H9 (cell line): ENCODE measurements around the gene PATL2. TPM values are rescaled to one million over a fixed set of nuclear protein-coding genes. Genes with fewer than 3 reads are reported as not detected.
"Not testable (repeated sequence)": the region's sequence is repeated elsewhere in the genome, so short reads cannot be mapped to it uniquely, and the experiment has no call there.

Experiments
- DNase-seq: peaks from one replicate; pipeline ENCODE4 v3.0.0-alpha.2; 2017
- H2AFZ ChIP-seq: one replicate; pipeline ENCODE4 v1.6.1; 2013; ENCODE audit warnings: mild to moderate bottlenecking, low read length, control low read depth, moderate library complexity
- H2AK5ac ChIP-seq: 2 replicates; pipeline ENCODE4 v1.6.1; 2013; ENCODE audit warnings: low read length, control low read depth, mixed read lengths; ENCODE audit not compliant: insufficient read length
- H2BK120ac ChIP-seq: one replicate; pipeline ENCODE4 v1.6.1; 2013; ENCODE audit warnings: low read depth, mild to moderate bottlenecking, low read length, control low read depth, inconsistent platforms; ENCODE audit not compliant: poor library complexity, severe bottlenecking
- H2BK12ac ChIP-seq: 2 replicates; pipeline ENCODE4 v1.6.1; 2013; ENCODE audit warnings: low read length, control low read depth, mixed read lengths, low read depth; ENCODE audit not compliant: insufficient read length
- H2BK15ac ChIP-seq: 2 replicates; pipeline ENCODE4 v1.6.1; 2013; ENCODE audit warnings: low read depth, low read length, control low read depth
- H2BK20ac ChIP-seq: one replicate; pipeline ENCODE4 v1.6.1; 2013; ENCODE audit warnings: low read depth, mild to moderate bottlenecking, low read length, control low read depth, inconsistent platforms; ENCODE audit not compliant: poor library complexity, severe bottlenecking
- H2BK5ac ChIP-seq: 2 replicates; pipeline ENCODE4 v1.6.1; 2013; ENCODE audit warnings: low read length, control low read depth, mixed read lengths; ENCODE audit not compliant: insufficient read length
- H3K14ac ChIP-seq: 2 replicates; pipeline ENCODE4 v1.6.1; 2013; ENCODE audit warnings: low read length, control low read depth; ENCODE audit not compliant: insufficient read depth
- H3K18ac ChIP-seq: 2 replicates; pipeline ENCODE4 v1.6.1; 2013; ENCODE audit warnings: low read depth, mild to moderate bottlenecking, mixed read lengths, low read length, control low read depth; ENCODE audit not compliant: insufficient read length
- H3K23ac ChIP-seq: 2 replicates; pipeline ENCODE4 v1.6.1; 2013; ENCODE audit warnings: low read length, control low read depth, mixed read lengths, low read depth; ENCODE audit not compliant: insufficient read length
- H3K23me2 ChIP-seq: 2 replicates; pipeline ENCODE4 v1.6.1; 2013; ENCODE audit warnings: low read depth, mild to moderate bottlenecking, mixed read lengths, low read length, control low read depth; ENCODE audit not compliant: insufficient read length, poor library complexity, severe bottlenecking
- H3K27ac ChIP-seq: 2 replicates; pipeline ENCODE4 v1.5.1; 2013; ENCODE audit warnings: low read length, control low read depth, mixed read lengths, low read depth; ENCODE audit not compliant: insufficient read length
- H3K27me3 ChIP-seq: 2 replicates; pipeline ENCODE4 v1.6.1; 2013; ENCODE audit warnings: low read length, control low read depth, inconsistent platforms; ENCODE audit not compliant: insufficient read depth
- H3K4ac ChIP-seq: 2 replicates; pipeline ENCODE4 v1.6.1; 2013; ENCODE audit warnings: low read depth, mild to moderate bottlenecking, control low read depth, inconsistent platforms, low read length, moderate library complexity
- H3K4me1 ChIP-seq: 2 replicates; pipeline ENCODE4 v1.6.1; 2013; ENCODE audit warnings: low read length, control low read depth, inconsistent platforms; ENCODE audit not compliant: insufficient read depth
- H3K4me2 ChIP-seq: 2 replicates; pipeline ENCODE4 v1.6.1; 2013; ENCODE audit warnings: low read length, control low read depth, mixed read lengths; ENCODE audit not compliant: insufficient read length, insufficient read depth
- H3K56ac ChIP-seq: 2 replicates; pipeline ENCODE4 v1.6.1; 2013; ENCODE audit warnings: low read depth, mild to moderate bottlenecking, mixed read lengths, low read length, control low read depth; ENCODE audit not compliant: insufficient read length
- H3K79me1 ChIP-seq: 2 replicates; pipeline ENCODE4 v1.6.1; 2013; ENCODE audit warnings: low read depth, mild to moderate bottlenecking, moderate library complexity, low read length, control low read depth, inconsistent platforms; ENCODE audit not compliant: insufficient read depth, poor library complexity, severe bottlenecking
- H3K79me2 ChIP-seq: 2 replicates; pipeline ENCODE4 v1.6.1; 2013; ENCODE audit warnings: low read length, control low read depth, inconsistent platforms; ENCODE audit not compliant: insufficient read depth
- H3K9ac ChIP-seq: 2 replicates; pipeline ENCODE4 v1.6.1; 2013; ENCODE audit warnings: low read length, control low read depth, mixed read lengths; ENCODE audit not compliant: insufficient read length; ENCODE audit errors: extremely low read depth
- H3K9me3 ChIP-seq: one replicate; pipeline ENCODE4 v1.6.1; 2013; ENCODE audit warnings: low read depth, low read length, inconsistent platforms; ENCODE audit not compliant: control insufficient read depth
- H3T11ph ChIP-seq: one replicate; pipeline ENCODE4 v1.6.1; 2013; ENCODE audit warnings: mild to moderate bottlenecking, low read length, control low read depth, inconsistent platforms
- H4K20me1 ChIP-seq: one replicate; pipeline ENCODE4 v1.6.1; 2013; ENCODE audit not compliant: control insufficient read depth, insufficient read length, insufficient read depth
- H4K5ac ChIP-seq: 2 replicates; pipeline ENCODE4 v1.6.1; 2013; ENCODE audit warnings: low read depth, mild to moderate bottlenecking, mixed read lengths, low read length, control low read depth; ENCODE audit not compliant: insufficient read length
- H4K8ac ChIP-seq: replicated peaks from 2 replicates; pipeline ENCODE4 v1.6.1; 2013; ENCODE audit warnings: low read length, control low read depth, mixed read lengths, low read depth; ENCODE audit not compliant: insufficient read length
- H4K91ac ChIP-seq: 2 replicates; pipeline ENCODE4 v1.6.1; 2013; ENCODE audit warnings: low read depth, mild to moderate bottlenecking, moderate library complexity, mixed read lengths, low read length, control low read depth; ENCODE audit not compliant: insufficient read length
- H3K27ac Mint-ChIP-seq, 3 experiments: 2 replicates in 2 of 3; 3 replicates in 1 of 3; pipeline ENCODE4 v1.8.0; 2020 to 2021; ENCODE audit warnings: mixed read lengths in 3 of 3, mild to moderate bottlenecking in 1 of 3, moderate library complexity in 1 of 3
- H3K27me3 Mint-ChIP-seq: 2 replicates; pipeline ENCODE4 v1.8.0; 2021; ENCODE audit warnings: low read depth, mild to moderate bottlenecking, moderate library complexity, mixed read lengths
- H3K36me3 Mint-ChIP-seq, 3 experiments: 2 replicates in 2 of 3; 3 replicates in 1 of 3; pipeline ENCODE4 v1.8.0; 2020 to 2021; ENCODE audit warnings: low read depth in 3 of 3, mixed read lengths in 3 of 3; ENCODE audit not compliant: insufficient read depth in 1 of 3
- H3K4me1 Mint-ChIP-seq, 2 experiments: 2 replicates each; pipeline ENCODE4 v1.8.0; 2020; ENCODE audit warnings: mixed read lengths in 2 of 2
- H3K4me3 Mint-ChIP-seq, 2 experiments: 2 replicates in 1 of 2; 3 replicates in 1 of 2; pipeline ENCODE4 v1.8.0; 2020 to 2021; ENCODE audit warnings: mild to moderate bottlenecking in 2 of 2, mixed read lengths in 2 of 2, moderate library complexity in 1 of 2
- H3K9me3 Mint-ChIP-seq, 2 experiments: 2 replicates in 1 of 2; 3 replicates in 1 of 2; pipeline ENCODE4 v1.8.0; 2020; ENCODE audit warnings: mild to moderate bottlenecking in 2 of 2, mixed read lengths in 2 of 2, moderate library complexity in 1 of 2
- CTCF ChIP-seq: fragments of 200-600 bp; sonication (generic); conservative IDR thresholded peaks from 3 replicates; pipeline ENCODE4 v1.8.0; 2021; ENCODE audit warnings: antibody characterized with exemption, mild to moderate bottlenecking
- WGBS: extraction: QIAGEN DNeasy Blood & Tissue Kit; methylation state at CpG from one replicate; pipeline ENCODE4 v1.1.7; 2013; ENCODE audit warnings: missing lambda C conversion rate, low lambda C conversion rate, mixed read lengths; ENCODE audit not compliant: insufficient read length; ENCODE audit errors: extremely low coverage; 5-methylcytosine and 5-hydroxymethylcytosine counted together
- total RNA-seq: library from RNA; stranded (reverse); gene quantifications from 2 replicates; pipeline ENCODE4 v1.2.1, GENCODE V29; 2021

PATL2 gene
- total RNA-seq, 1 experiment from 2014 or later: 0.46 TPM

- H3K27ac Mint-ChIP-seq: no peak overlapping the region; a peak in 1 of 7 replicates
- Histone ChIP-seq H3K9ac (no peak overlapping the region), H4K20me1 (no peaks in the 10 kb centered on the region), H4K5ac (no peak overlapping the region), H3T11ph (no peak overlapping the region), H3K56ac (no peak overlapping the region), H3K14ac (no peak overlapping the region), H3K27me3 (no peaks in the 10 kb centered on the region), H2BK5ac (no peak overlapping the region), H2BK120ac (no peak overlapping the region), H2AFZ (no peak overlapping the region), H3K4me2 (no peak overlapping the region), H4K8ac (no peak overlapping the region), H3K79me2 (no peaks in the 10 kb centered on the region), H3K18ac (no peak overlapping the region), H3K27ac (no peak overlapping the region), H3K4me1 (no peaks in the 10 kb centered on the region), H3K23me2 (no peaks in the 10 kb centered on the region), H3K23ac (no peak overlapping the region), H4K91ac (no peak overlapping the region), H2BK12ac (no peak overlapping the region), H3K79me1 (no peaks in the 10 kb centered on the region), H2BK20ac (no peak overlapping the region), H3K4ac (no peak overlapping the region), H3K9me3 (no peaks in the 10 kb centered on the region), H2BK15ac (no peak overlapping the region), H2AK5ac (no peak overlapping the region)
- no peaks in the 10 kb centered on the region for H3K27me3 Mint-ChIP-seq
- no CpG with 5 or more reads among the region's 4 CpGs for WGBS
- H3K36me3 Mint-ChIP-seq: peaks cover 2 to 15% (median 14%) of the 10 kb centered on the region in 3 experiments; a peak in 5 of 7 replicates
- H3K4me3 Mint-ChIP-seq: no peak overlapping the region
- no peak for TF ChIP-seq CTCF
- H3K4me1 Mint-ChIP-seq: peaks cover 5 to 9% of the 10 kb centered on the region in 2 experiments; a peak in 3 of 4 replicates
- H3K9me3 Mint-ChIP-seq: no peaks in the 10 kb centered on the region
- no peak for DNase-seq
These were observed 9.5 kb upstream of the PATL2 start for GRCh38 chr15:44720460-44721176.

GRCh38 chr15:44720000-44720435, 8.9 kb upstream of the PATL2 start:
- not testable (repeated sequence) for H4K20me1 ChIP-seq, H2BK12ac ChIP-seq, H3T11ph ChIP-seq, H4K8ac ChIP-seq, H3K4me1 ChIP-seq, H3K27ac ChIP-seq, H3K14ac ChIP-seq, H3K4ac ChIP-seq, H3K18ac ChIP-seq, H3K4me2 ChIP-seq, H4K91ac ChIP-seq, H3K27me3 ChIP-seq, H3K23me2 ChIP-seq, H3K9me3 Mint-ChIP-seq, H3K56ac ChIP-seq, H2AFZ ChIP-seq, H2AK5ac ChIP-seq, H3K79me1 ChIP-seq, H2BK120ac ChIP-seq, H3K79me2 ChIP-seq, H3K23ac ChIP-seq, H3K4me3 Mint-ChIP-seq, H4K5ac ChIP-seq, H2BK5ac ChIP-seq, H3K27ac Mint-ChIP-seq, H2BK15ac ChIP-seq, H3K9ac ChIP-seq, H2BK20ac ChIP-seq, H3K4me1 Mint-ChIP-seq, H3K27me3 Mint-ChIP-seq, DNase-seq, H3K9me3 ChIP-seq
- peaks cover 2 to 15% (median 14%) of the 10 kb centered on the region in 3 experiments; a peak in 5 of 7 replicates for H3K36me3 Mint-ChIP-seq
- WGBS: no CpG with 5 or more reads among the region's 8 CpGs
